ENCODE measurements around the gene FLNB. TPM values are rescaled to one million over a fixed set of nuclear protein-coding genes. Genes with fewer than 3 reads are reported as not detected.

The FLNB gene
- total RNA-seq, 1 experiment from 2014 or later = 309 TPM

DNA sequence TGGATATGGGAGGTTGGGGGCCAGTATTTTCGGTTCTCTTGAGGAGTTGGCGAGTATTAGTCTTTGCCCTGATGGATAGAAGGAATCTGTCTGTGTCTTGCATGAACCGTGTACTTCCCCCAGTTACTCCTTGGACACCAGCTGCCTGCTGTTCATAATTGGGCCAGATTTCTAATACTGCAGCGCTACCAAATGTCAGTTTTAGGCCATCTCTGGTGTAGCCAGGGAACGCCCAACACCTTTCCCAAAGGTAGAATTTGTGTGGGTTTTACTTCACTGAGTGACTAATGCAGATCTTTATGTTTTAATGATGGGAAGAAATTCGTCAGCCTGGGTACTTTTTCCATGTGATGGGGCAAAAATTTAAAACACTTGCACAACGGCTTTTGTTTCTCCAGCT lies 18.4 kb downstream of the FLNB start:
- no peaks in the 10 kb centered on the region for H3K27me3 ChIP-seq (ENCODE audit: control insufficient read depth, insufficient read depth, low read length)
- DNase-seq (ENCODE audit: low read depth, low spot score) (no peak), ATAC-seq (peak; percentile 44)
- ChIA-PET POLR2A (no interaction called here), CTCF (no interaction called here)
- TF ChIP-seq POLR2AphosphoS5 (IDR thresholded peaks at IDR 0.05; ENCODE audit: low read depth, low read length) (no peak), CTCF (IDR thresholded peaks at IDR 0.05) (no peak), SIN3A (IDR thresholded peaks at IDR 0.05; ENCODE audit: borderline replicate concordance, insufficient read depth, low read depth, low read length) (no peak), TCF7L2 (IDR thresholded peaks at IDR 0.05; ENCODE audit: low read depth, low read length) (no peak)
- TF ChIP-seq, protein P1, sequence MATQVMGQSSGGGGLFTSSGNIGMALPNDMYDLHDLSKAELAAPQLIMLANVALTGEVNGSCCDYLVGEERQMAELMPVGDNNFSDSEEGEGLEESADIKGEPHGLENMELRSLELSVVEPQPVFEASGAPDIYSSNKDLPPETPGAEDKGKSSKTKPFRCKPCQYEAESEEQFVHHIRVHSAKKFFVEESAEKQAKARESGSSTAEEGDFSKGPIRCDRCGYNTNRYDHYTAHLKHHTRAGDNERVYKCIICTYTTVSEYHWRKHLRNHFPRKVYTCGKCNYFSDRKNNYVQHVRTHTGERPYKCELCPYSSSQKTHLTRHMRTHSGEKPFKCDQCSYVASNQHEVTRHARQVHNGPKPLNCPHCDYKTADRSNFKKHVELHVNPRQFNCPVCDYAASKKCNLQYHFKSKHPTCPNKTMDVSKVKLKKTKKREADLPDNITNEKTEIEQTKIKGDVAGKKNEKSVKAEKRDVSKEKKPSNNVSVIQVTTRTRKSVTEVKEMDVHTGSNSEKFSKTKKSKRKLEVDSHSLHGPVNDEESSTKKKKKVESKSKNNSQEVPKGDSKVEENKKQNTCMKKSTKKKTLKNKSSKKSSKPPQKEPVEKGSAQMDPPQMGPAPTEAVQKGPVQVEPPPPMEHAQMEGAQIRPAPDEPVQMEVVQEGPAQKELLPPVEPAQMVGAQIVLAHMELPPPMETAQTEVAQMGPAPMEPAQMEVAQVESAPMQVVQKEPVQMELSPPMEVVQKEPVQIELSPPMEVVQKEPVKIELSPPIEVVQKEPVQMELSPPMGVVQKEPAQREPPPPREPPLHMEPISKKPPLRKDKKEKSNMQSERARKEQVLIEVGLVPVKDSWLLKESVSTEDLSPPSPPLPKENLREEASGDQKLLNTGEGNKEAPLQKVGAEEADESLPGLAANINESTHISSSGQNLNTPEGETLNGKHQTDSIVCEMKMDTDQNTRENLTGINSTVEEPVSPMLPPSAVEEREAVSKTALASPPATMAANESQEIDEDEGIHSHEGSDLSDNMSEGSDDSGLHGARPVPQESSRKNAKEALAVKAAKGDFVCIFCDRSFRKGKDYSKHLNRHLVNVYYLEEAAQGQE (IDR thresholded peaks at IDR 0.05; ENCODE audit: insufficient read depth in 1 of 2, low read depth in 2 of 2, low read length in 1 of 2) = no peak
- intact Hi-C loops (cut with micrococcal nuclease; ENCODE audit: unreplicated experiment) = no loop called here
- in situ Hi-C loops (cut with HindIII; ENCODE audit: low pct_unique_long_range_greater_than_20kb, low sequenced_read_pairs) = no loop called here
- no peaks in the 10 kb centered on the region for H3K36me3 ChIP-seq (ENCODE audit: control insufficient read depth, insufficient read depth, low read length)
- H3K4me3 ChIP-seq (ENCODE audit: low read depth in 2 of 2, low read length in 2 of 2) = peak overlapping the region in 1 of 2 experiments; percentile 32; a peak in 2 of 4 replicates
- H3K27ac ChIP-seq (ENCODE audit: low read length) = peak overlapping the region; percentile 75
- H3K9me3 ChIP-seq (ENCODE audit: control insufficient read depth, insufficient read depth, low read depth, low read length) = no peaks in the 10 kb centered on the region
- H3K4me1 ChIP-seq (ENCODE audit: control insufficient read depth, insufficient read depth, low read length) = peaks cover 73% of the 10 kb centered on the region
- BruUV-seq (replicated peaks) = no TSS peak

DNA sequence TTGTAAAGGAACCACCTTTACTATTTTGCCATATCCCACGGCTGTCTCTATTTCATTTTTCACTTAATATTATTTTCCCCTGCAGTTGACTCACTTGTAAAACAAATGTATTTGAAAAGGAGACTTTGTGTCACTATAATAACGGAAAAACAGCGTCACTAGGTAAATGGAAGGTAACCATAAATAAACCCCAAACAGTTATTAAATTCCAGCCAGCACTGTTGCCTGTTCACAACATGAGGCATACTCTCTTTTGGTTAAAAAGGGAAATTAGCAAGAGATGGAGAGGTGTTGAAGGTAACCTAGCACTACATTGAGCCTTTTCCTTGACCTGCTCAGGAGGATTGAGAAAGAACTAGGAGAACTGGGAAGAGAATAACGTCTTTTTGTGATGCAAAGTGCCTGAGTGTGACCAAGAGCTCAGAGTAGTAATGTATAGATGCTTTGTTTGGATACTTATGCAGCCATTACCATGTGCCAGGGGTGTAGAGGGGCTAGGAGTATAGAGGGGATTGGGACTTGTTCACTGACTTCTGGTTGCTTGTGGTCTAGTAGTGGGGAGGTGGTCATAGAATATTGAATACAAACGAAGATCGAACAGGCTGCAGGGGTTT lies 19.6 kb downstream of the FLNB start:
- Histone ChIP-seq H3K27me3 (ENCODE audit: control insufficient read depth, insufficient read depth, low read length) (no peaks in the 10 kb centered on the region), H3K27ac (ENCODE audit: low read length) (peak overlapping the region; percentile 74), H3K36me3 (ENCODE audit: control insufficient read depth, insufficient read depth, low read length) (no peaks in the 10 kb centered on the region), H3K9me3 (ENCODE audit: control insufficient read depth, insufficient read depth, low read depth, low read length) (no peaks in the 10 kb centered on the region), H3K4me3 (ENCODE audit: low read depth in 2 of 2, low read length in 2 of 2) (no peak overlapping the region), H3K4me1 (ENCODE audit: control insufficient read depth, insufficient read depth, low read length) (peaks cover 73% of the 10 kb centered on the region)
- intact Hi-C loops (cut with micrococcal nuclease; ENCODE audit: unreplicated experiment) (no loop called here), in situ Hi-C loops (cut with HindIII; ENCODE audit: low pct_unique_long_range_greater_than_20kb, low sequenced_read_pairs) (no loop called here)
- ChIA-PET CTCF (no interaction called here), POLR2A (interaction anchor here (0.9 kb wide), 1 partner anchor 10 kb away, joined by 3 read pairs; no protein-coding TSS in a partner anchor)
- DNase-seq (ENCODE audit: low read depth, low spot score) = no peak
- ATAC-seq = no peak
- BruUV-seq (replicated peaks) = no TSS peak
- no peak for TF ChIP-seq SIN3A (IDR thresholded peaks at IDR 0.05; ENCODE audit: borderline replicate concordance, insufficient read depth, low read depth, low read length)
- no peak for TF ChIP-seq POLR2AphosphoS5 (IDR thresholded peaks at IDR 0.05; ENCODE audit: low read depth, low read length)
- TF ChIP-seq CTCF (IDR thresholded peaks at IDR 0.05) = no peak
- TF ChIP-seq TCF7L2 (IDR thresholded peaks at IDR 0.05; ENCODE audit: low read depth, low read length) = no peak
- TF ChIP-seq, protein P1 (IDR thresholded peaks at IDR 0.05; ENCODE audit: insufficient read depth in 1 of 2, low read depth in 2 of 2, low read length in 1 of 2) = no peak

Measured in Panc1 (cell line).